H9 (cell line): ENCODE results near the gene PERM1. TPM values are rescaled to one million over a fixed set of nuclear protein-coding genes. Genes with fewer than 3 reads are reported as not detected.

ENCODE experiments used
- DNase-seq: peaks from one replicate; pipeline ENCODE4 v3.0.0-alpha.2; 2017
- H2AFZ ChIP-seq: one replicate; pipeline ENCODE4 v1.6.1; 2013; ENCODE audit warnings: mild to moderate bottlenecking, low read length, control low read depth, moderate library complexity
- H2AK5ac ChIP-seq: 2 replicates; pipeline ENCODE4 v1.6.1; 2013; ENCODE audit warnings: low read length, control low read depth, mixed read lengths; ENCODE audit not compliant: insufficient read length
- H2BK120ac ChIP-seq: one replicate; pipeline ENCODE4 v1.6.1; 2013; ENCODE audit warnings: low read depth, mild to moderate bottlenecking, low read length, control low read depth, inconsistent platforms; ENCODE audit not compliant: poor library complexity, severe bottlenecking
- H2BK12ac ChIP-seq: 2 replicates; pipeline ENCODE4 v1.6.1; 2013; ENCODE audit warnings: low read length, control low read depth, mixed read lengths, low read depth; ENCODE audit not compliant: insufficient read length
- H2BK15ac ChIP-seq: 2 replicates; pipeline ENCODE4 v1.6.1; 2013; ENCODE audit warnings: low read depth, low read length, control low read depth
- H2BK20ac ChIP-seq: one replicate; pipeline ENCODE4 v1.6.1; 2013; ENCODE audit warnings: low read depth, mild to moderate bottlenecking, low read length, control low read depth, inconsistent platforms; ENCODE audit not compliant: poor library complexity, severe bottlenecking
- H2BK5ac ChIP-seq: 2 replicates; pipeline ENCODE4 v1.6.1; 2013; ENCODE audit warnings: low read length, control low read depth, mixed read lengths; ENCODE audit not compliant: insufficient read length
- H3K14ac ChIP-seq: 2 replicates; pipeline ENCODE4 v1.6.1; 2013; ENCODE audit warnings: low read length, control low read depth; ENCODE audit not compliant: insufficient read depth
- H3K18ac ChIP-seq: 2 replicates; pipeline ENCODE4 v1.6.1; 2013; ENCODE audit warnings: low read depth, mild to moderate bottlenecking, mixed read lengths, low read length, control low read depth; ENCODE audit not compliant: insufficient read length
- H3K23ac ChIP-seq: 2 replicates; pipeline ENCODE4 v1.6.1; 2013; ENCODE audit warnings: low read length, control low read depth, mixed read lengths, low read depth; ENCODE audit not compliant: insufficient read length
- H3K23me2 ChIP-seq: 2 replicates; pipeline ENCODE4 v1.6.1; 2013; ENCODE audit warnings: low read depth, mild to moderate bottlenecking, mixed read lengths, low read length, control low read depth; ENCODE audit not compliant: insufficient read length, poor library complexity, severe bottlenecking
- H3K27ac ChIP-seq: 2 replicates; pipeline ENCODE4 v1.5.1; 2013; ENCODE audit warnings: low read length, control low read depth, mixed read lengths, low read depth; ENCODE audit not compliant: insufficient read length
- H3K27me3 ChIP-seq: 2 replicates; pipeline ENCODE4 v1.6.1; 2013; ENCODE audit warnings: low read length, control low read depth, inconsistent platforms; ENCODE audit not compliant: insufficient read depth
- H3K4ac ChIP-seq: 2 replicates; pipeline ENCODE4 v1.6.1; 2013; ENCODE audit warnings: low read depth, mild to moderate bottlenecking, control low read depth, inconsistent platforms, low read length, moderate library complexity
- H3K4me1 ChIP-seq: 2 replicates; pipeline ENCODE4 v1.6.1; 2013; ENCODE audit warnings: low read length, control low read depth, inconsistent platforms; ENCODE audit not compliant: insufficient read depth
- H3K4me2 ChIP-seq: 2 replicates; pipeline ENCODE4 v1.6.1; 2013; ENCODE audit warnings: low read length, control low read depth, mixed read lengths; ENCODE audit not compliant: insufficient read length, insufficient read depth
- H3K56ac ChIP-seq: 2 replicates; pipeline ENCODE4 v1.6.1; 2013; ENCODE audit warnings: low read depth, mild to moderate bottlenecking, mixed read lengths, low read length, control low read depth; ENCODE audit not compliant: insufficient read length
- H3K79me1 ChIP-seq: 2 replicates; pipeline ENCODE4 v1.6.1; 2013; ENCODE audit warnings: low read depth, mild to moderate bottlenecking, moderate library complexity, low read length, control low read depth, inconsistent platforms; ENCODE audit not compliant: insufficient read depth, poor library complexity, severe bottlenecking
- H3K79me2 ChIP-seq: 2 replicates; pipeline ENCODE4 v1.6.1; 2013; ENCODE audit warnings: low read length, control low read depth, inconsistent platforms; ENCODE audit not compliant: insufficient read depth
- H3K9ac ChIP-seq: 2 replicates; pipeline ENCODE4 v1.6.1; 2013; ENCODE audit warnings: low read length, control low read depth, mixed read lengths; ENCODE audit not compliant: insufficient read length; ENCODE audit errors: extremely low read depth
- H3K9me3 ChIP-seq: one replicate; pipeline ENCODE4 v1.6.1; 2013; ENCODE audit warnings: low read depth, low read length, inconsistent platforms; ENCODE audit not compliant: control insufficient read depth
- H3T11ph ChIP-seq: one replicate; pipeline ENCODE4 v1.6.1; 2013; ENCODE audit warnings: mild to moderate bottlenecking, low read length, control low read depth, inconsistent platforms
- H4K20me1 ChIP-seq: one replicate; pipeline ENCODE4 v1.6.1; 2013; ENCODE audit not compliant: control insufficient read depth, insufficient read length, insufficient read depth
- H4K5ac ChIP-seq: 2 replicates; pipeline ENCODE4 v1.6.1; 2013; ENCODE audit warnings: low read depth, mild to moderate bottlenecking, mixed read lengths, low read length, control low read depth; ENCODE audit not compliant: insufficient read length
- H4K8ac ChIP-seq: replicated peaks from 2 replicates; pipeline ENCODE4 v1.6.1; 2013; ENCODE audit warnings: low read length, control low read depth, mixed read lengths, low read depth; ENCODE audit not compliant: insufficient read length
- H4K91ac ChIP-seq: 2 replicates; pipeline ENCODE4 v1.6.1; 2013; ENCODE audit warnings: low read depth, mild to moderate bottlenecking, moderate library complexity, mixed read lengths, low read length, control low read depth; ENCODE audit not compliant: insufficient read length
- H3K27ac Mint-ChIP-seq, 3 experiments: 2 replicates in 2 of 3; 3 replicates in 1 of 3; pipeline ENCODE4 v1.8.0; 2020 to 2021; ENCODE audit warnings: mixed read lengths in 3 of 3, mild to moderate bottlenecking in 1 of 3, moderate library complexity in 1 of 3
- H3K27me3 Mint-ChIP-seq: 2 replicates; pipeline ENCODE4 v1.8.0; 2021; ENCODE audit warnings: low read depth, mild to moderate bottlenecking, moderate library complexity, mixed read lengths
- H3K36me3 Mint-ChIP-seq, 3 experiments: 2 replicates in 2 of 3; 3 replicates in 1 of 3; pipeline ENCODE4 v1.8.0; 2020 to 2021; ENCODE audit warnings: low read depth in 3 of 3, mixed read lengths in 3 of 3; ENCODE audit not compliant: insufficient read depth in 1 of 3
- H3K4me1 Mint-ChIP-seq, 2 experiments: 2 replicates each; pipeline ENCODE4 v1.8.0; 2020; ENCODE audit warnings: mixed read lengths in 2 of 2
- H3K4me3 Mint-ChIP-seq, 2 experiments: 2 replicates in 1 of 2; 3 replicates in 1 of 2; pipeline ENCODE4 v1.8.0; 2020 to 2021; ENCODE audit warnings: mild to moderate bottlenecking in 2 of 2, mixed read lengths in 2 of 2, moderate library complexity in 1 of 2
- H3K9me3 Mint-ChIP-seq, 2 experiments: 2 replicates in 1 of 2; 3 replicates in 1 of 2; pipeline ENCODE4 v1.8.0; 2020; ENCODE audit warnings: mild to moderate bottlenecking in 2 of 2, mixed read lengths in 2 of 2, moderate library complexity in 1 of 2
- CTCF ChIP-seq: fragments of 200-600 bp; sonication (generic); conservative IDR thresholded peaks from 3 replicates; pipeline ENCODE4 v1.8.0; 2021; ENCODE audit warnings: antibody characterized with exemption, mild to moderate bottlenecking
- WGBS: extraction: QIAGEN DNeasy Blood & Tissue Kit; methylation state at CpG from one replicate; pipeline ENCODE4 v1.1.7; 2013; ENCODE audit warnings: missing lambda C conversion rate, low lambda C conversion rate, mixed read lengths; ENCODE audit not compliant: insufficient read length; ENCODE audit errors: extremely low coverage; 5-methylcytosine and 5-hydroxymethylcytosine counted together
- total RNA-seq: library from RNA; stranded (reverse); gene quantifications from 2 replicates; pipeline ENCODE4 v1.2.1, GENCODE V29; 2021

Gene PERM1
- total RNA-seq, 1 experiment from 2014 or later, result not detected

GRCh38 chr1:997713-997992 is 15.8 kb upstream of the PERM1 start:
- Histone ChIP-seq H3K4me2 (no peak overlapping the region), H3K4me1 (0 out of 2 replicates have a peak, but pooled peaks cover 1% of the 10 kb centered on the region), H2BK5ac (no peak overlapping the region), H2BK20ac (no peak overlapping the region), H3K23ac (no peak overlapping the region), H2AK5ac (no peak overlapping the region), H3K18ac (no peak overlapping the region), H3K27ac (no peak overlapping the region), H2AFZ (no peak overlapping the region), H2BK120ac (no peak overlapping the region), H2BK15ac (no peak overlapping the region; the same call in 1 of the 2 replicates), H3K79me2 (no peaks in the 10 kb centered on the region), H3K79me1 (no peaks in the 10 kb centered on the region), H3K14ac (no peak overlapping the region), H3K9me3 (no peaks in the 10 kb centered on the region), H3K27me3 (peaks cover 40% of the 10 kb centered on the region; the same call in 1 of the 2 replicates), H4K91ac (no peak overlapping the region), H4K8ac (no peak overlapping the region), H4K5ac (no peak overlapping the region), H3K9ac (no peak overlapping the region), H3T11ph (no peak overlapping the region), H3K4ac (no peak overlapping the region), H2BK12ac (no peak overlapping the region), H3K23me2 (peaks cover 20% of the 10 kb centered on the region), H4K20me1 (no peaks in the 10 kb centered on the region), H3K56ac (no peak overlapping the region)
- TF ChIP-seq CTCF, result no peak
- WGBS, result no CpG with 5 or more reads among the region's 3 CpGs
- Mint-ChIP-seq H3K4me1 (peaks cover 5 to 11% of the 10 kb centered on the region in 2 experiments), H3K27me3 (peaks cover 79% of the 10 kb centered on the region), H3K9me3 (peaks cover 2 to 3% of the 10 kb centered on the region in 2 experiments), H3K27ac (no peak overlapping the region), H3K4me3 (no peak overlapping the region), H3K36me3 (0 out of 7 replicates have a peak, but pooled peaks cover 0 to under 1% (median 0%) of the 10 kb centered on the region in 3 experiments)
- no peak for DNase-seq
